Measurements from ENCODE around the gene GIT1.

Gene GIT1

DNA sequence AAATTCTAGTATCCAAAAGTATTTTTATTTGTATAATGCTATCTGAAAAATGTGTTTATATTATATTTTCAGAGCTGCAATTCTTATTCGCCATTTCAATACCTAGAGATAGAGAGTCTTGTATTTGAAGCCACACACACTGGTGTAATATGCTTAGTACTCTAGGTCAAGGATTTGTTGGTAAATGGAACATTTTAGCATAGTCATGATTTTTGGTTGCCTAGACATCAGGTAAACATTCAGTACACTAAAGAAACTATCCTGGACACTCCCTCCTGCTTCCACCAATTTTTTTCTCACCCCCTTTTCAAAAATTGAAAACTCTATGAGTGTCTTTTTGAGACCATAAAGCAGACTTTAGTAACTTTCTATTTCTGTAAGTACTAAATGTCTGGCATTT, 43.4 kb downstream of the GIT1 start:
- in situ Hi-C loops (cut with MboI; ENCODE audit: low sequenced_read_pairs) = no loop called here

DNA sequence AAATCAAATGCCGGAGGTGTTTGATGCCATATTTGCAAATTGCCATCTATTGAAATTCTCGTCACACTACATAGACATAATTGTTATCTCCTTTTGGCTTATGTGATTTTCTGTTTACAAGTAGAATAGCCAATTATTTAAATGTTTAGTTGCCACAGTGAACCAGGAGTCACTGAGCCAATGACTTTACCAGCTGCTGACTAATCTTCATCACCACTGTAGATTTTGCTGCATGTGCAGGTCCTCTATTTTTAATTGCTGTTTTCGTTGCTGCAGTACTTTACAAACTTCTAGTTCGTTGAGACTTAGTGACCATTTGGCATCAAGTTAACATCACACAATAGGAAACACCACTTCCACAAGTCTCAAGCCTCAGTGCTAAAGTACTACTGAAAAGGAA, 45.4 kb downstream of the GIT1 start:
- in situ Hi-C loops (cut with MboI; ENCODE audit: low sequenced_read_pairs) = no loop called here

DNA sequence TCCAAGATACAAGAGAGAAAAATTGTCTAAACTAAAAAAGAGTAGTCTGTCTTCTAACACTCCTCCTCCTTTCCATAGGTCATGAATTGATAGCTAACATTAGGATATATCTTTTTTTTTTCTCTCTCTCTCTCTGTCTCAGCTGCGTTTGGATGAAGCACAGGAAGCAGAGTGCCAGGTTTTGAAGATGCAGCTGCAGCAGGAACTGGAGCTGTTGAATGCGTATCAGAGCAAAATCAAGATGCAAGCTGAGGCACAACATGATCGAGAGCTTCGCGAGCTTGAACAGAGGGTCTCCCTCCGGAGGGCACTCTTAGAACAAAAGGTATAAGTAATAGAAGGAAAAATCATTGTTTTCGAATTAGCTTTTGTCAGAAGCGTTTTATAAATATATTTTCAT, 55.5 kb downstream of the GIT1 start:
- in situ Hi-C loops (cut with MboI; ENCODE audit: low sequenced_read_pairs) = no loop called here

DNA sequence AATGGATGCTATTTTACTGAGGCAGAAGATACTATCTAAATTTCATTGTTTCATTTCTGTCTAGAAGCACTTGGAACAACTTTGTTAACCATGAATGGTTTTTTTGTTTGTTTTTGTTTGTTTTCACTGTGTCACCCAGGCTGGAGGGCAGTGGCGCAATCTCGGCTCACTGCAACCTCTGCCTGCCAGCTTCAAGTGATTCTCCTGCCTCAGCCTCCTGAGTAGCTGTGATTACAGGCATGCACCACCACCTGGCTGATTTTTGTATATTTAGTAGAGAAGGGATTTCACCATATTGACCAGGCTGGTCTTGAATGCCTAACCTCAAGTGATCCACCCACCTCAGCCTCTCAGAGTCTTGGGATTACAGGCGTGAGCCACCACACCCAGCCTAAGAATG, 63.1 kb downstream of the GIT1 start:
- in situ Hi-C loops (cut with MboI; ENCODE audit: low sequenced_read_pairs) = no loop called here

DNA sequence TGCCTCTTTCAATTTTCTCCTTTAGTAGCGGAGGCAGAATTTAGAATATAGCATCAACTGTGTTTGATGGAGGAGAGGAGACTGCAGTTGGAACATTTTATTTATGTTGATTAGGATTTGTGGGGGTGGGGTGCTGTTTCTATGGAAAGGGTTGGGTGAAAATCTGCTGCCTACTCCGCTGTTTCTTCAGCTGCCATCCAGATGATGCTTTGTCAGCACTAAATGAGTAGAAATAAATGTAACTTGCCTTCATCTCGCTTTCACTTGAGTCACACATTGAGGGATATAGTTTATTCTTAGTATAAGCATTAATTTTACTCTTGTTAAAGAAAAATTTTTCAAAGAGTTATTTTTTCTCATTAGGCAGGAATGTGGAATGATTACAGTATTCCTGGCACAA, 64.8 kb downstream of the GIT1 start:
- in situ Hi-C loops (cut with MboI; ENCODE audit: low sequenced_read_pairs) = no loop called here

Data from HL-60/S4 treated with retinoic acid at 250 ng/mL for 4 days and 3 days (cell line).